ENCODE measurements around the gene TCF7L2.

DNA sequence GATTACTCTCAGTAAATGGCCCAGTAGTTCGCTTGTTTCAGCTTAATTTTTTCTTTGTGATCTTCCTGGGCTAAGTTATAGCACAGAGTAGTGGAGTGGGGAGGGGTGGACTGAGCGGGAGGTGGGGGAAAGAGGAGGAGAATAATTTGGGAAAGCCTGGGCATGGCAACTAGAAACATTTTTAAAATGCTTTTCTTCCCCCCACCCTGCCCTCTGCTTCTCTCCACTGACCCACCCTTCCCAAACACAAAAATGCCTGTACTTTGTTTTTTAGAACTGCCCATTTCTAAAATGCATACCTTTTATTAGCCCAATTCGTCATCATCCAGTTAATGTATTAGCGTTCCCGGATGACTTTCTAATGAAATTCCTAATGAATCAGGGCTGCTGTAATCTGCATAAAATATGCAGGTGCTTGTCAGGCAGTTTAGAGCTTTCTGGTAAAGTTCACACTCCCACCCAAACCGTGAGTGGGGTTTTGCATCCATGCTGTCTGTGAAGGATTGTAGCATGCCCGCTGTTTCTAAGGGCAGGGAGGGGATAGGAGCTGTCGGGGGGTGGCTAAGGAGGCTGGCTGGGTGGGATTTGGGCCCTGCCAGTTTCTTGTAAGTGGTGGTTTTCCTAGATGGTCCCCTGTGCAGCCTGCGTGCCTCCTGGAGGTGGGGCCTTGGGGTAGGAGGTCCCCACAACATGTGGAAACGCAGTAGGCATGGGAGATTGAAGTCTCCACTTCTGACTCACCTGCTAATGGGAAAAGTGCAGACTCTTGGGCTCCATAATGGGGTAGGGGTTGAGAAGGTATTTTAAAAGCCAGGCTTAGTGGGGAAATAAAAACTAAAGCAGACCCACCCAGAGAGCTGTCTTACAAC is 190.3 kb downstream of the TCF7L2 start:
- TF ChIP-seq CSDC2 (CRISPR knock-in tag; IDR thresholded peaks at IDR 0.05) (no peak), ZFP30 (CRISPR knock-in tag; IDR thresholded peaks at IDR 0.05) (no peak), POU6F1 (CRISPR knock-in tag; IDR thresholded peaks at IDR 0.05; ENCODE audit: borderline replicate concordance, low read depth) (no peak), ZNF70 (CRISPR knock-in tag; IDR thresholded peaks at IDR 0.05) (no peak), ZFP3 (CRISPR knock-in tag; IDR thresholded peaks at IDR 0.05) (no peak), PPARA (CRISPR knock-in tag; IDR thresholded peaks at IDR 0.05; ENCODE audit: borderline replicate concordance) (no peak), TOX (CRISPR knock-in tag; IDR thresholded peaks at IDR 0.05; ENCODE audit: borderline replicate concordance) (no peak), SNAI2 (CRISPR knock-in tag; IDR thresholded peaks at IDR 0.05) (no peak), ZC3H10 (CRISPR knock-in tag; IDR thresholded peaks at IDR 0.05) (no peak), ZNF8 (CRISPR knock-in tag; IDR thresholded peaks at IDR 0.05) (no peak), ISL1 (CRISPR knock-in tag; IDR thresholded peaks at IDR 0.05) (no peak), BACH2 (CRISPR knock-in tag; IDR thresholded peaks at IDR 0.05; ENCODE audit: borderline replicate concordance) (no peak)
- TF ChIP-seq, protein P1, sequence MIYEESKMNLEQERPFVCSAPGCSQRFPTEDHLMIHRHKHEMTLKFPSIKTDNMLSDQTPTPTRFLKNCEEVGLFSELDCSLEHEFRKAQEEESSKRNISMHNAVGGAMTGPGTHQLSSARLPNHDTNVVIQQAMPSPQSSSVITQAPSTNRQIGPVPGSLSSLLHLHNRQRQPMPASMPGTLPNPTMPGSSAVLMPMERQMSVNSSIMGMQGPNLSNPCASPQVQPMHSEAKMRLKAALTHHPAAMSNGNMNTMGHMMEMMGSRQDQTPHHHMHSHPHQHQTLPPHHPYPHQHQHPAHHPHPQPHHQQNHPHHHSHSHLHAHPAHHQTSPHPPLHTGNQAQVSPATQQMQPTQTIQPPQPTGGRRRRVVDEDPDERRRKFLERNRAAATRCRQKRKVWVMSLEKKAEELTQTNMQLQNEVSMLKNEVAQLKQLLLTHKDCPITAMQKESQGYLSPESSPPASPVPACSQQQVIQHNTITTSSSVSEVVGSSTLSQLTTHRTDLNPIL (CRISPR knock-in tag; IDR thresholded peaks at IDR 0.05; ENCODE audit: low read depth), result no peak

Measured in SK-N-SH treated with all-trans-retinoic acid at 6 μM for 48 hours (cell line).